GM12878 (cell line): ENCODE measurements around the gene NR2F6. TPM values are rescaled to one million over a fixed set of nuclear protein-coding genes. Genes with fewer than 3 reads are reported as not detected.

Experiments
- BCLAF1 ChIP-seq: fragments of 450-650 bp; IDR thresholded peaks from 2 replicates; pipeline ENCODE4 v1.6.1; 2017; ENCODE audit warnings: antibody characterized with exemption, mild to moderate bottlenecking, moderate library complexity
- CHD1 ChIP-seq: IDR thresholded peaks from 2 replicates; pipeline ENCODE4 v1.6.1; 2012; ENCODE audit warnings: low read depth, low read length, improper control_type of control experiment
- E2F8 ChIP-seq: fragments of 450-650 bp; IDR thresholded peaks from 2 replicates; pipeline ENCODE4 v1.6.1; 2018; ENCODE audit warnings: mild to moderate bottlenecking, low read depth, moderate library complexity; ENCODE audit not compliant: partially characterized antibody
- EED ChIP-seq: sonication (generic); IDR thresholded peaks from 2 replicates; pipeline ENCODE4 v1.6.1; 2016; ENCODE audit warnings: antibody characterized with exemption, low read depth
- HDAC6 ChIP-seq: fragments of 200-600 bp; sonication (generic); IDR thresholded peaks from one replicate; pipeline ENCODE4 v1.8.0; 2017; ENCODE audit warnings: antibody characterized with exemption; ENCODE audit not compliant: unreplicated experiment
- NR2C2 ChIP-seq: IDR thresholded peaks from 2 replicates; pipeline ENCODE4 v1.6.1; 2011; ENCODE audit warnings: borderline replicate concordance, low read depth; ENCODE audit not compliant: control insufficient read depth, insufficient read length
- RAD21 ChIP-seq: IDR thresholded peaks from 2 replicates; pipeline ENCODE4 v1.6.1; 2011; ENCODE audit warnings: mild to moderate bottlenecking, low read depth, low read length, moderate library complexity; ENCODE audit not compliant: insufficient read depth
- REST ChIP-seq: IDR thresholded peaks from 2 replicates; pipeline ENCODE4 v1.6.1; 2012; ENCODE audit warnings: mild to moderate bottlenecking, low read depth, low read length
- SMAD1 ChIP-seq: fragments of 450-650 bp; IDR thresholded peaks from 2 replicates; pipeline ENCODE4 v1.6.1; 2018; ENCODE audit warnings: mild to moderate bottlenecking, low read depth; ENCODE audit not compliant: partially characterized antibody
- SP1 ChIP-seq: IDR thresholded peaks from one replicate; pipeline ENCODE4 v1.6.1; 2011; ENCODE audit warnings: low read depth, low read length
- ZZZ3 ChIP-seq: IDR thresholded peaks from 2 replicates; pipeline ENCODE4 v1.6.1; 2011; ENCODE audit warnings: low read depth; ENCODE audit not compliant: control insufficient read depth, insufficient read length
- polyA plus RNA-seq, 11 experiments: library from polyadenylated mRNA; depleted of rRNA in 4 of 11; unstranded in 6 of 11; stranded (reverse) in 5 of 11; fragments of >200 nt; fragmentation: Nextera tagmentation in 4 of 11; fragmentation: Illumina TruSeq in 1 of 11; extraction: Ambion mirVana in 4 of 11; extraction: Trizol in 1 of 11; gene quantifications; 1 replicate in 1 of 11; 2 replicates in 10 of 11; pipeline versions ENCODE4 v1.2.1 to v1.2.3, GENCODE V29; 2011 to 2016; ENCODE audit warnings: inconsistent platforms in 2 of 11, missing spikeins in 2 of 11, low read depth in 1 of 11
- total RNA-seq, 4 experiments: library from RNA; depleted of rRNA in 3 of 4; stranded (reverse); fragments of >200 nt in 3 of 4; fragmentation: Illumina TruSeq in 1 of 4; extraction: Trizol in 1 of 4; gene quantifications; 2 replicates each; pipeline versions ENCODE4 v1.2.1 to v1.2.3, GENCODE V29; 2013 to 2021
- TF ChIP-seq, protein P1 (sequence below): fragments of 450-650 bp; IDR thresholded peaks from 2 replicates; pipeline ENCODE4 v1.6.1; 2018; ENCODE audit warnings: borderline replicate concordance, mild to moderate bottlenecking; ENCODE audit not compliant: partially characterized antibody
- TF ChIP-seq, protein P2 (sequence below): fragments of 450-650 bp; IDR thresholded peaks from 2 replicates; pipeline ENCODE4 v1.6.1; 2017; ENCODE audit warnings: mild to moderate bottlenecking, low read depth, inconsistent platforms; ENCODE audit not compliant: poor library complexity, severe bottlenecking

Gene NR2F6
- total and polyA plus RNA-seq, 10 of the 15 experiments (the other 5 are each of a cell fraction or from before 2014, with no cell fraction given) = 0.18 to 15.5 (median 6.1) TPM

GRCh38 chr19:17226002-17226933 lies 19.5 kb downstream of the NR2F6 start, which contains the start of gene OCEL1 (continued):
- TF ChIP-seq E2F8 (no peak), ZZZ3 (no peak), EED (no peak), REST (0 out of 2 replicates have a peak, but pooled peaks have one; percentile 3), HDAC6 (peak; percentile 43), SP1 (peak; percentile 84), RAD21 (no peak), SMAD1 (no peak), NR2C2 (no peak), CHD1 (no peak), BCLAF1 (no peak)
- TF ChIP-seq, protein P1, sequence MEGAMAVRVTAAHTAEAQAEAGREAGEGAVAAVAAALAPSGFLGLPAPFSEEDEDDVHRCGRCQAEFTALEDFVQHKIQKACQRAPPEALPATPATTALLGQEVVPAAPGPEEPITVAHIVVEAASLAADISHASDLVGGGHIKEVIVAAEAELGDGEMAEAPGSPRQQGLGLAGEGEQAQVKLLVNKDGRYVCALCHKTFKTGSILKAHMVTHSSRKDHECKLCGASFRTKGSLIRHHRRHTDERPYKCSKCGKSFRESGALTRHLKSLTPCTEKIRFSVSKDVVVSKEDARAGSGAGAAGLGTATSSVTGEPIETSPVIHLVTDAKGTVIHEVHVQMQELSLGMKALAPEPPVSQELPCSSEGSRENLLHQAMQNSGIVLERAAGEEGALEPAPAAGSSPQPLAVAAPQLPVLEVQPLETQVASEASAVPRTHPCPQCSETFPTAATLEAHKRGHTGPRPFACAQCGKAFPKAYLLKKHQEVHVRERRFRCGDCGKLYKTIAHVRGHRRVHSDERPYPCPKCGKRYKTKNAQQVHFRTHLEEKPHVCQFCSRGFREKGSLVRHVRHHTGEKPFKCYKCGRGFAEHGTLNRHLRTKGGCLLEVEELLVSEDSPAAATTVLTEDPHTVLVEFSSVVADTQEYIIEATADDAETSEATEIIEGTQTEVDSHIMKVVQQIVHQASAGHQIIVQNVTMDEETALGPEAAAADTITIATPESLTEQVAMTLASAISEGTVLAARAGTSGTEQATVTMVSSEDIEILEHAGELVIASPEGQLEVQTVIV = peak; percentile 73
- TF ChIP-seq, protein P2, sequence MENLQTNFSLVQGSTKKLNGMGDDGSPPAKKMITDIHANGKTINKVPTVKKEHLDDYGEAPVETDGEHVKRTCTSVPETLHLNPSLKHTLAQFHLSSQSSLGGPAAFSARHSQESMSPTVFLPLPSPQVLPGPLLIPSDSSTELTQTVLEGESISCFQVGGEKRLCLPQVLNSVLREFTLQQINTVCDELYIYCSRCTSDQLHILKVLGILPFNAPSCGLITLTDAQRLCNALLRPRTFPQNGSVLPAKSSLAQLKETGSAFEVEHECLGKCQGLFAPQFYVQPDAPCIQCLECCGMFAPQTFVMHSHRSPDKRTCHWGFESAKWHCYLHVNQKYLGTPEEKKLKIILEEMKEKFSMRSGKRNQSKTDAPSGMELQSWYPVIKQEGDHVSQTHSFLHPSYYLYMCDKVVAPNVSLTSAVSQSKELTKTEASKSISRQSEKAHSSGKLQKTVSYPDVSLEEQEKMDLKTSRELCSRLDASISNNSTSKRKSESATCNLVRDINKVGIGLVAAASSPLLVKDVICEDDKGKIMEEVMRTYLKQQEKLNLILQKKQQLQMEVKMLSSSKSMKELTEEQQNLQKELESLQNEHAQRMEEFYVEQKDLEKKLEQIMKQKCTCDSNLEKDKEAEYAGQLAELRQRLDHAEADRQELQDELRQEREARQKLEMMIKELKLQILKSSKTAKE = no peak
